HFF-Myc (cell line): ENCODE data around the gene REG4.

Experiments
- DNase-seq: peaks from one replicate; pipeline ENCODE4 v3.0.0-alpha.2; 2011; ENCODE audit warnings: low read depth; ENCODE audit errors: extremely low read depth
- H3K4me3 ChIP-seq: replicated peaks from 2 replicates; pipeline ENCODE4 v1.5.1; 2011; ENCODE audit warnings: low read depth, mild to moderate bottlenecking, control low read depth, low read length
- TF ChIP-seq, protein P1 (sequence below): IDR thresholded peaks from 2 replicates; pipeline ENCODE4 v1.5.1; 2012; ENCODE audit warnings: mild to moderate bottlenecking, low read depth, low read length, control low read depth; ENCODE audit errors: missing control alignments

Gene REG4

DNA sequence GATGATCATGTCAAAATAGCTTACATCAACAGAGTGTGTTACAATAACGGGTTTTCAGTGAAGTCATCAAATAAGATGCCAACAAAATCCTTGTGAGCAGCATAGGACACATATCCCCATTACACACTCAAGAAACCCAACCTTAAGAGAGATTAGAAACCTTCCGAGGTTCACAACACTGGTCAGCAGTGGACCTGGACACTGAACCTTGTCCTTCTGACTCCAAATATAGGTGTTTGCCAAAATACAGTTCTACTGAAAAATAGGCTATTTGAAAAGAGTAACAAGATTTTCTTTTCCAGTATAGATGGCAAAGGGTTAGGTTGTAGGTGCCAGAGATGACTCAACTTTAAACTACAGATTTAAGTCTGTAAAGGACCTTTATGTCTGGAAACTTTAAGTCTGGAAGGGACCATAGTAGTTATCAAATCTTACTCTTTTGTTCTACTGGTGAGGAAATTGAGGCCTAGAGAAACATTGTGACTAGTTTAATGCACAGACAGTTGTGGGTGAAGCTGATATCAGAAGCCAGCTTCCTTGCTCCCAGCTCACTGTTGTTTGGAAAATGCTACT lies 811 bp upstream of the REG4 start:
- H3K4me3 ChIP-seq = no peak overlapping the region
- TF ChIP-seq, protein P1, sequence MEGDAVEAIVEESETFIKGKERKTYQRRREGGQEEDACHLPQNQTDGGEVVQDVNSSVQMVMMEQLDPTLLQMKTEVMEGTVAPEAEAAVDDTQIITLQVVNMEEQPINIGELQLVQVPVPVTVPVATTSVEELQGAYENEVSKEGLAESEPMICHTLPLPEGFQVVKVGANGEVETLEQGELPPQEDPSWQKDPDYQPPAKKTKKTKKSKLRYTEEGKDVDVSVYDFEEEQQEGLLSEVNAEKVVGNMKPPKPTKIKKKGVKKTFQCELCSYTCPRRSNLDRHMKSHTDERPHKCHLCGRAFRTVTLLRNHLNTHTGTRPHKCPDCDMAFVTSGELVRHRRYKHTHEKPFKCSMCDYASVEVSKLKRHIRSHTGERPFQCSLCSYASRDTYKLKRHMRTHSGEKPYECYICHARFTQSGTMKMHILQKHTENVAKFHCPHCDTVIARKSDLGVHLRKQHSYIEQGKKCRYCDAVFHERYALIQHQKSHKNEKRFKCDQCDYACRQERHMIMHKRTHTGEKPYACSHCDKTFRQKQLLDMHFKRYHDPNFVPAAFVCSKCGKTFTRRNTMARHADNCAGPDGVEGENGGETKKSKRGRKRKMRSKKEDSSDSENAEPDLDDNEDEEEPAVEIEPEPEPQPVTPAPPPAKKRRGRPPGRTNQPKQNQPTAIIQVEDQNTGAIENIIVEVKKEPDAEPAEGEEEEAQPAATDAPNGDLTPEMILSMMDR = no peak
- DNase-seq = no peak

DNA sequence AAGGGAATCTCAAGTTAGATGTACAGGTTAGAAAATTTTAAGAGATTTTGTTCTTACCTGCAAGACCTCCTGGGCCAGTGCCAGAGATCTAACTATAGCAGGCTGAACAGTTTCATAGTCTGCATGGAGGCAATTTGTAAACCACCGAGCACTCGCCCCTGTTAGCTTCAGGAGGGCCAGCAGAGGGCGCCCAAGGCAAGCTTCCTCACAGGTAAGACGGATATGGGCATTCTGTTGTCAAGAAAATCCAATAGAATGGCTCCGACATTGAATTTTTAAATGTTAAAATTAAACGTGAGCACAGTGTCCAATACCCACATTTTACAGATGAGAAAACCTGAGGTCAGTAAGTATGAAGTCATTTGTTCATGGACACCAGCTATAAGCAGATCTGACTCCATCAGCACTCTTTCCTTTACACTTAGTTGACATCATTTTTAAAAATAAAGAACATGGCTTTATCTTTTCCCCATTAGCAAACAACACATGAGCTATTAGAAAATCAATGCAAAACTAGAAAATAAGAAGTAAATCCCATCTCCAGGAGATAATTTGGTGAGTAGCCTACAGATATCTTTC lies 2.2 kb downstream of the REG4 start:
- peak; percentile 52 for DNase-seq
- TF ChIP-seq, protein P1 = peak; percentile 97
- no peak overlapping the region for H3K4me3 ChIP-seq

DNA sequence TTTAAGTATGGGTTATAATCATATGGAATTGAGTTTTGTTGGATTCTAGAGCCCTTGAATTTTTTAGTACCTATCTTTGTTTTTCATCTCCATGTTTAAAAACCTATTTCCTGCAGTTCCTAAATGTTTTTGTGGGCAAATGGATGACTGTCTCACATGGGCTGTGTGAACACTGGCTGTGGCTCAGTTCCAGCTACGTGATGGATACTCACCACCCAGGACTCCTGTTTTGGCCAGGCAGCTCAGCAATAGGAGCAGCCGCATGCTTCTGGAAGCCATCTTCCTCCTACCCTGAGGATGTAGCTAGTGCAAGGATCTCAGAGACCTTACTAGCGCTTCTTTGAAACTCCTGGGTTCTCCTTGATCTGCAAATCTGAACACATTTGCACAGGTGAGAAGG lies 2.8 kb downstream of the REG4 start:
- TF ChIP-seq, protein P1 = no peak
- H3K4me3 ChIP-seq = no peak overlapping the region
- DNase-seq = no peak

DNA sequence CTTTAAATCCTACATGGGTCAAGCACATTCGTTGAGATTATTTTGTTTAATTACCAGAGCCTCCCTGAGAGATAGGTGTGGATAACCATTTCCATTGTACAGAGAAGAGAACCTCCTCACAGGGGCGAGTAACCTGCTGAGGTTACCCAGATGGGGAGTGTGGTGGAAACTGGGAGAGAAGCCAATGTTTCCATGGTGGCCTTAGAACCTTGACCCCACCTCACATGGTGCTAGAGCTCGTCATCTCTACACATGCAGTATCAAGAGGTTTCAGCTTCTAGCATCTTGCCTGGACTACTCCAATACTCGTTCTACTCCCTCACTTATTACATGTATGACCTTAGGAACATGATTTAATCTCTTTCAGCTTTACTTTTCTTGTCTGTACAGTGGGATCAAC lies 4.8 kb downstream of the REG4 start:
- TF ChIP-seq, protein P1 = no peak

DNA sequence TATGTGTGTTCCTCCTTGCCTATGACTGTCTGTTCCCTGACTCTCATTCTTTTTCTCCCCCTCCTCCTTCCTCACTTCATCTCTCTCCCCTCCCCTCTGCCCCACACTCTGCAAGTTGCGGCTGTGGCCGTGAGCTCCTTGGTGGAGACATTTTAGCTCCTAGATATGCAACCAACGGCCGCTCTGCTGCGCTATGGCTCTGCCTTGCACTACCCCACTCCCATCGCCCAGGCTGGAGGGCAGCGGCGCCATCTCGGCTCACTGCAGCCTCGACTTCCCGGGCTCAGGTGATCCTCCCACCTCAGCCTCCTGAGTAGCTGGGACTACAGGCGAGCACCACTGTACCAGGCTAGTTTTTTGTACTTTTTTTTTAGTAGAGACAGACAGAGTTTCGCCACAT lies 5.5 kb downstream of the REG4 start:
- no peak for DNase-seq
- H3K4me3 ChIP-seq = no peak overlapping the region
- TF ChIP-seq, protein P1 = no peak

More for the DNA sequence above, 4.8 kb downstream of the REG4 start:
- DNase-seq = no peak
- no peak overlapping the region for H3K4me3 ChIP-seq

DNA sequence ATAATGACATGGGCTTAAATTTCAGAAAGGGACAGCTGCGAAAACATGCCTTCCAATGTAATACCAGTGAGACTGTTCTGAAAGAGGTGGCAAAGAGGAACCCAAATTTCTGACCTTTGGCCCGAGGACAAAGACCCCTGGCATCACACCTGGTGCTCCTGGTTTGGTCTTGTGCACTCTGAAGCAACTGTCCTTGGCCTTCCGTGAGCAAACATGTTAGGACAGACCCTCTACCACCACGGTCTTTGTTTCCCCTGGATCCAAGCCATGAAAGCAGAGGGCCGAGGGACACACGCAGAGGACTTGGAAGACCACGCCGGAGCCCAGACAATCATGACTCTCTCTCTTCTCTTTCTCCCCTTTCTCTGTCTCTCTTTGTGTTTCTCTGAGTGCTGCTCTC lies 6.0 kb downstream of the REG4 start:
- H3K4me3 ChIP-seq = no peak overlapping the region
- DNase-seq = no peak
- TF ChIP-seq, protein P1 = no peak
